Activated CD8-positive, alpha-beta memory T cell treated with anti-CD3 and anti-CD28 coated beads for 36 hours (primary cell): Measurements from ENCODE around the gene TMIE. TPM values are rescaled to one million over a fixed set of nuclear protein-coding genes. Genes with fewer than 3 reads are reported as not detected.

Experiments
- CTCF ChIA-PET: fragments of 350-600 bp; sonication (Branson Sonifier 250); formaldehyde crosslinking; loops from one replicate; lab custom pipeline; 2021; ENCODE audit warnings: antibody characterized with exemption; lab: Charles Lee
- POLR2A ChIA-PET: fragments of 350-600 bp; sonication (Branson Sonifier 250); formaldehyde crosslinking; loops from one replicate; lab custom pipeline; 2021; ENCODE audit warnings: antibody characterized with exemption; lab: Charles Lee
- total RNA-seq, 2 experiments: library from RNA; stranded (reverse); gene quantifications; one replicate each; pipeline ENCODE4 v1.2.3, GENCODE V29; 2021

TMIE gene
- total RNA-seq, 2 experiments from 2014 or later, result 0.25 to 0.30 TPM

- CTCF ChIA-PET, result interaction anchor here (0.8 to 1.4 kb wide), 3 partner anchors 9 to 184 kb away, joined by 3 to 4 read pairs (median 3); no protein-coding TSS in a partner anchor
- POLR2A ChIA-PET, result no interaction called here
Measured at GRCh38 chr3:46713898-46714552, 12.8 kb downstream of the TMIE start.

GRCh38 chr3:46714728-46715506, 13.7 kb downstream of the TMIE start:
- POLR2A ChIA-PET, result interaction anchor here (0.6 kb wide), 1 partner anchor 172 kb away, joined by 5 read pairs; no protein-coding TSS in a partner anchor

GRCh38 chr3:46715507-46716175, 14.4 kb downstream of the TMIE start:
- ChIA-PET POLR2A (interaction anchor here (0.6 kb wide), 1 partner anchor 171 kb away, joined by 5 read pairs; no protein-coding TSS in a partner anchor), CTCF (no interaction called here)

More at GRCh38 chr3:46714728-46715506, 13.7 kb downstream of the TMIE start:
- CTCF ChIA-PET, result interaction anchor here (0.8 to 1.4 kb wide), 2 partner anchors 10 to 183 kb away, joined by 3 to 4 read pairs; no protein-coding TSS in a partner anchor

- POLR2A ChIA-PET, result no interaction called here
- CTCF ChIA-PET, result no interaction called here
Measured at GRCh38 chr3:46716461-46717441, 15.6 kb downstream of the TMIE start.

- POLR2A ChIA-PET, result no interaction called here
- CTCF ChIA-PET, result no interaction called here
Measured at GRCh38 chr3:46717447-46718231, 16.4 kb downstream of the TMIE start, which contains the start of gene PRSS50. Gene PRSS50 (minus strand): TSS chr3:46717869. CDS start chr3:46717824, 45 bp downstream.

- ChIA-PET CTCF (interaction anchor here (1.0 kb wide), 1 partner anchor 14 kb away, joined by 3 read pairs; no protein-coding TSS in a partner anchor), POLR2A (no interaction called here)
Measured at GRCh38 chr3:46719044-46719565, 17.9 kb downstream of the TMIE start.

GRCh38 chr3:46719735-46720271, 18.6 kb downstream of the TMIE start:
- POLR2A ChIA-PET, result interaction anchor here (0.6 kb wide), 1 partner anchor 152 kb away, joined by 3 read pairs; no protein-coding TSS in a partner anchor
- CTCF ChIA-PET, result no interaction called here

- ChIA-PET CTCF (no interaction called here), POLR2A (no interaction called here)
Measured at GRCh38 chr3:46721009-46721408, 19.8 kb downstream of the TMIE start.

- ChIA-PET POLR2A (no interaction called here), CTCF (no interaction called here)
Measured at GRCh38 chr3:46722443-46722842, 21.3 kb downstream of the TMIE start.

- ChIA-PET CTCF (no interaction called here), POLR2A (interaction anchor here (0.6 kb wide), 1 partner anchor 526 kb away, joined by 3 read pairs; no protein-coding TSS in a partner anchor)
Measured at GRCh38 chr3:46724424-46724823, 23.2 kb downstream of the TMIE start.

GRCh38 chr3:46725621-46726314, 24.6 kb downstream of the TMIE start:
- ChIA-PET CTCF (no interaction called here), POLR2A (no interaction called here)

- POLR2A ChIA-PET, result no interaction called here
Measured at GRCh38 chr3:46729038-46729437, 27.8 kb downstream of the TMIE start.

GRCh38 chr3:46730819-46731218, 29.6 kb downstream of the TMIE start:
- POLR2A ChIA-PET, result no interaction called here
- CTCF ChIA-PET, result no interaction called here

More at GRCh38 chr3:46729038-46729437, 27.8 kb downstream of the TMIE start:
- CTCF ChIA-PET, result no interaction called here

- POLR2A ChIA-PET, result no interaction called here
- CTCF ChIA-PET, result no interaction called here
Measured at GRCh38 chr3:46731795-46732194, 30.6 kb downstream of the TMIE start.

GRCh38 chr3:46733026-46733800, 32.0 kb downstream of the TMIE start:
- ChIA-PET CTCF (no interaction called here), POLR2A (no interaction called here)

- ChIA-PET POLR2A (no interaction called here), CTCF (no interaction called here)
Measured at GRCh38 chr3:46734773-46735172, 33.6 kb downstream of the TMIE start.
